GM12874 (cell line): ENCODE measurements around the gene RNF182.

Experiments used
- CTCF ChIP-seq: IDR thresholded peaks from 2 replicates; pipeline ENCODE4 v1.5.1; 2011; ENCODE audit warnings: low read depth, mild to moderate bottlenecking, control low read depth, low read length, moderate library complexity; ENCODE audit not compliant: insufficient read depth

Gene RNF182

GRCh38 chr6:13892017-13892645 lies 32.6 kb upstream of the RNF182 start:
- TF ChIP-seq CTCF = no peak

- no peak for TF ChIP-seq CTCF
These were observed 21.8 kb upstream of the RNF182 start for GRCh38 chr6:13902922-13903321.

- no peak for TF ChIP-seq CTCF
These were observed 21.4 kb upstream of the RNF182 start for GRCh38 chr6:13903364-13903763.

GRCh38 chr6:13907001-13907350 lies 17.8 kb upstream of the RNF182 start:
- no peak for TF ChIP-seq CTCF

- TF ChIP-seq CTCF = no peak
These were observed 17.0 kb upstream of the RNF182 start for GRCh38 chr6:13907614-13908215.

- peak; percentile 50; the same call in 1 of the 2 replicates for TF ChIP-seq CTCF
These were observed 15.8 kb upstream of the RNF182 start for GRCh38 chr6:13908955-13909381.

GRCh38 chr6:13910443-13910842 lies 14.3 kb upstream of the RNF182 start:
- TF ChIP-seq CTCF = no peak
